Motor neuron (in vitro differentiated cells): ENCODE results near the gene KIF6. TPM values are rescaled to one million over a fixed set of nuclear protein-coding genes. Genes with fewer than 3 reads are reported as not detected.

ENCODE experiments used
- ATAC-seq, 8 experiments: fragments of 200-7000 bp; cut with Tn5 transposase; replicated peaks in 6 of 8; 2 replicates each; pipeline ENCODE4 v1.8.0; 2021; ENCODE audit warnings: mild to moderate bottlenecking in 8 of 8, moderate library complexity in 8 of 8
- H3K27ac ChIP-seq, 2 donors: fragments of 250-450 bp; sonication (Bioruptor Pico); 2 replicates each; pipeline ENCODE4 v1.9.0; 2021; ENCODE audit warnings: antibody characterized with exemption in 2 of 2, mild to moderate bottlenecking in 2 of 2, moderate library complexity in 1 of 2
- H3K4me1 ChIP-seq, 2 donors: fragments of 250-450 bp; sonication (Bioruptor Pico); replicated peaks in 1 of 2; 2 replicates each; pipeline ENCODE4 v1.6.1; 2021; ENCODE audit warnings: antibody characterized with exemption in 2 of 2, mild to moderate bottlenecking in 2 of 2, moderate library complexity in 1 of 2
- H3K4me3 ChIP-seq, 5 donors: fragments of 250-450 bp; sonication (Bioruptor Pico); 2 replicates each; pipeline ENCODE4 v1.9.0; 2021; ENCODE audit warnings: antibody characterized with exemption in 5 of 5, mild to moderate bottlenecking in 5 of 5, moderate library complexity in 4 of 5
- WGBS, 10 experiments: fragments of 450-650 bp; shearing (Covaris generic); methylation state at CpG; one replicate each; pipeline ENCODE4 v1.0.0; 2022; 5-methylcytosine and 5-hydroxymethylcytosine counted together
- in situ Hi-C, 9 experiments: fragments of 400-800 bp; cut with MboI; loops; one replicate each; pipeline ENCODE4 v1.15.0; 2021; ENCODE audit warnings: low sequenced_read_pairs in 9 of 9, low pct_unique_long_range_greater_than_20kb in 2 of 9; ENCODE audit not compliant: unreplicated experiment in 9 of 9
- total RNA-seq, 8 experiments: library from RNA; unstranded; fragments of 300-600 nt; gene quantifications; 2 replicates each; pipeline versions ENCODE4 v1.2.3 to v1.2.4, GENCODE V29; 2022

The KIF6 gene
- total RNA-seq, 8 experiments from 2014 or later = 1.0 to 2.8 (median 1.6) TPM

- ATAC-seq = no peak
- Histone ChIP-seq H3K27ac (no peak overlapping the region), H3K4me3 (no peak overlapping the region), H3K4me1 (no peaks in the 10 kb centered on the region)
- WGBS, 10 experiments = 46 to 100% (median 75%) methylated on average over 1 to 2 of the region's 2 CpGs; no CpG with 5 or more reads in 4 of the 10 experiments
- in situ Hi-C loops = no loop called here
Observed at GRCh38 chr6:39543095-39543494, 182.1 kb downstream of the KIF6 start.

GRCh38 chr6:39540454-39540853 lies 184.8 kb downstream of the KIF6 start:
- ATAC-seq = no peak
- WGBS, 10 experiments = 93 to 100% (median 100%) methylated on average over 1 to 11 of the region's 12 CpGs; no CpG with 5 or more reads in 4 of the 10 experiments
- in situ Hi-C loops = no loop called here

GRCh38 chr6:39530201-39530759 lies 194.9 kb downstream of the KIF6 start:
- ATAC-seq = peak in 4 of 8 experiments; percentile 39 to 78 (median 60)
- no peak overlapping the region for H3K4me3 ChIP-seq
- in situ Hi-C loops = no loop called here
- H3K27ac ChIP-seq = no peak overlapping the region
- no peaks in the 10 kb centered on the region for H3K4me1 ChIP-seq
- 8 to 90% (median 67%) methylated on average over 2 to 4 of the region's 4 CpGs; no CpG with 5 or more reads in 2 of the 10 experiments for WGBS, 10 experiments

More at GRCh38 chr6:39540454-39540853, 184.8 kb downstream of the KIF6 start:
- no peak overlapping the region for H3K4me3 ChIP-seq
- no peaks in the 10 kb centered on the region for H3K4me1 ChIP-seq
- no peak overlapping the region for H3K27ac ChIP-seq

DNA sequence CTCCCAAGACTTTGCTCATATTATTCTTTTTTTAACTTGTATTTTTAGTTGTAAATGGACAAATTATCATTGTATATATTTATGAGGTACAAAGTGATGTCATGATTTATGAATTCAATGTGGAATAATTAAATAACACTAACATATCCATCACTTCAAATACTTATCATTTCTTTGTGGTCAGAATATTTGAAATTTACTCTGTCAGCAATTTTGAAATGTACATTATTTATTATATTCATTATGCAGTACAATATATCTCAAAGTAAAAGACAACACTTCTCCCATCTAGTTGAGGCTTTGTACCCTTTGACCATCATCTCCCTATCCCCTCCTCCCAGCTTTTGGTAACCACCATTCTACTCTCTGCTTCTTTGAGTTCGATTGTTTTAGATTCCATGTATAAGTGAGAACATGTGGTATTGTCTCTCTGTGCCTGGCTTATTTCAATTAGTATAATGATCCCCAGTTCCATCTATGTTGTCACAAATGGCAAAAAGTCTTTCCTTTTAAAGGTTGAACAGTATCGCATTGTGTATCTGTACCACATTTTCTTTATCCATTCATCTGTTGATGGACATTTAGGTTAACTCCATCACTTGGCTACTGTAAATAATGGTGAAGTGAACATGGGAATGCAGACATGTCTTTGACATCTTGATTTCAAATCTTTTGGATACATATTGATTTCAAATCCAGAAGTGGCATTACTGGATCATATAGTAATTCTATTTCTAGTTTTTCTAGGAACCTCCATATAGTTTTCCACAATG lies 197.2 kb downstream of the KIF6 start:
- no peak for ATAC-seq
- Histone ChIP-seq H3K4me1 (no peaks in the 10 kb centered on the region), H3K27ac (no peak overlapping the region), H3K4me3 (no peak overlapping the region)
- in situ Hi-C loops = no loop called here
- 43 to 90% (median 63%) methylated on average over 1 to 2 of the region's 2 CpGs; no CpG with 5 or more reads in 3 of the 10 experiments for WGBS, 10 experiments

- no peaks in the 10 kb centered on the region for H3K4me1 ChIP-seq
- no peak for ATAC-seq
- no peak overlapping the region for H3K4me3 ChIP-seq
- WGBS, 10 experiments = 67 to 100% (median 90%) methylated on average over 1 to 2 of the region's 2 CpGs; no CpG with 5 or more reads in 1 of the 10 experiments
- in situ Hi-C loops = no loop called here
- no peak overlapping the region for H3K27ac ChIP-seq
Observed at GRCh38 chr6:39524007-39524406, 201.2 kb downstream of the KIF6 start.

- Histone ChIP-seq H3K27ac (no peak overlapping the region), H3K4me3 (no peak overlapping the region), H3K4me1 (no peaks in the 10 kb centered on the region)
- ATAC-seq = peak in 1 of 8 experiments; percentile 30
- in situ Hi-C loops = no loop called here
- WGBS, 10 experiments = 54 to 100% (median 80%) methylated on average over 1 to 2 of the region's 2 CpGs; no CpG with 5 or more reads in 3 of the 10 experiments
Observed at GRCh38 chr6:39521958-39522357, 203.2 kb downstream of the KIF6 start.

GRCh38 chr6:39520916-39521315 lies 204.3 kb downstream of the KIF6 start:
- Histone ChIP-seq H3K4me3 (no peak overlapping the region), H3K27ac (no peak overlapping the region), H3K4me1 (no peaks in the 10 kb centered on the region)
- WGBS, 10 experiments = 13 to 100% (median 80%) methylated on average over 1 of the region's 1 CpG; no CpG with 5 or more reads in 3 of the 10 experiments
- ATAC-seq = no peak
- in situ Hi-C loops = no loop called here

- H3K4me3 ChIP-seq = no peak overlapping the region
- no peaks in the 10 kb centered on the region for H3K4me1 ChIP-seq
- in situ Hi-C loops = no loop called here
- H3K27ac ChIP-seq = no peak overlapping the region
- WGBS, 10 experiments = 26 to 100% (median 84%) methylated on average over 2 to 5 of the region's 5 CpGs; no CpG with 5 or more reads in 2 of the 10 experiments
- no peak for ATAC-seq
Observed at GRCh38 chr6:39520411-39520810, 204.8 kb downstream of the KIF6 start.

DNA sequence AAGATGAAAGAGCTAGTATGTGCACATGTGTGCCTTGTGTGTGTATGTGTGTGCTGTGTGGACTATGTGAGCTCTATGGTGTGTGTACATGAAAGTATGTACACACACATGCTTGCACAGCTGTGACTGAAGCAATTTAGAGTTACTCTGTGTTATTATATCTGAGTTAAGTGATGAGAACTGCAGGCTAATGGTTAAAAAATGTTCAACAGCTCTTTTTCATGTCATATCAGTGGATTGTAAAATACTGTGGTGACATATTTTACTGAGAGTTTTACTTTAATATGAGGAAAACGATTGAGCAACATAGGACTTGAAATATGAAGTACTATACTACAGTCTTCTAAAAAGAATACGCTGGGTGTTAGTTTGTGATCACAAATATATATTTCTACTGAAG lies 207.0 kb downstream of the KIF6 start:
- no peak for ATAC-seq
- WGBS, 10 experiments = 28 to 80% (median 71%) methylated on average over 1 to 2 of the region's 2 CpGs; no CpG with 5 or more reads in 1 of the 10 experiments
- in situ Hi-C loops = no loop called here
- no peak overlapping the region for H3K27ac ChIP-seq
- H3K4me3 ChIP-seq = no peak overlapping the region
- no peaks in the 10 kb centered on the region for H3K4me1 ChIP-seq

DNA sequence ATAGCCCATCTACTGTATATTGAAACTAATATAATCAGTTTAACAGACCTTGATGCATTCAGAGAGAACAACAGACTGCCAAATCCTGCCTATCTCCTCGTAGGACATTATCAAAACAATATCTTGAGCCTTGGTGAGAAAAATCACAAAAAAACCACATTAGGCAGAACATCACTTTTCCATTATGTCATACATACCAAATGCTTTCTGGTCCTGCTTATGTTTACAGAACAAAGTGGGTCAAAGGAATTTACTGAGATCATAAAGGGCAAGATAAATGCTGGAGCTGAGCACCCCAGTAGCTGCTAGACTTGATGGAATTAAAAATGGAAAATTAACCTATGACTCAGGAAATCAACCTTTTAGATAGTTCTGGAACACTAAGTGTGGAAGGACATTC lies 207.5 kb downstream of the KIF6 start:
- ATAC-seq = no peak
- WGBS, 10 experiments = 13 to 90% (median 67%) methylated on average over 1 of the region's 1 CpG; no CpG with 5 or more reads in 1 of the 10 experiments
- Histone ChIP-seq H3K27ac (no peak overlapping the region), H3K4me1 (no peaks in the 10 kb centered on the region), H3K4me3 (no peak overlapping the region)
- in situ Hi-C loops = no loop called here

- Histone ChIP-seq H3K4me1 (no peaks in the 10 kb centered on the region), H3K27ac (no peak overlapping the region), H3K4me3 (no peak overlapping the region)
- in situ Hi-C loops = no loop called here
- no peak for ATAC-seq
Observed at GRCh38 chr6:39516471-39516870, 208.7 kb downstream of the KIF6 start.

DNA sequence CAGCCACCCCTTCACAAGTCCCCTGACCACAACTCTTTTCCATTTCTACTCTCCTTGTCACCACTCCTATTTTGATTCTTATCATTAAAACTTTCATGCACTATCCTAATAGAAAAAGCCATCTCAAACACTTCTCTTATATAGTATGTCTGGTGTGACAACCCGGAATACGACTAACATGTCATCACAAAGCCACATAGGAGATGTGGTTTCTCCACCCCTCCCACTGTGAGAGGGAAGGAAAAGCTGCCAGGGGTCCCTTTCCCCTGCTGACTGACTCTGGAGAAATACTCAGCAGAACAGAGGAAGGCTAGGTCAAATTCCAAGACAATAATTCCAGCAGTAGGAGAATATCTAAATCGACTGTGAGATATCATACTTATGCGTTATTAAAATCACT lies 209.7 kb downstream of the KIF6 start:
- Histone ChIP-seq H3K4me1 (no peaks in the 10 kb centered on the region), H3K4me3 (no peak overlapping the region), H3K27ac (no peak overlapping the region)
- ATAC-seq = no peak
- 59 to 100% (median 91%) methylated on average over 1 to 4 of the region's 4 CpGs; no CpG with 5 or more reads in 3 of the 10 experiments for WGBS, 10 experiments
- in situ Hi-C loops = no loop called here

- ATAC-seq = no peak
- Histone ChIP-seq H3K4me3 (no peak overlapping the region), H3K27ac (no peak overlapping the region), H3K4me1 (no peaks in the 10 kb centered on the region)
- 73 to 100% (median 78%) methylated on average over 1 to 3 of the region's 3 CpGs; no CpG with 5 or more reads in 3 of the 10 experiments for WGBS, 10 experiments
- in situ Hi-C loops = no loop called here
Observed at GRCh38 chr6:39515006-39515405, 210.2 kb downstream of the KIF6 start.
